HG03521 (cell line): ENCODE results near the gene CD79A.

Experiments
- ATAC-seq: cut with Tn5 transposase; IDR thresholded peaks from one replicate; pipeline ENCODE4 v1.9.1; 2021; ENCODE audit warnings: mild to moderate bottlenecking, moderate library complexity; ENCODE audit not compliant: unreplicated experiment

The CD79A gene

DNA sequence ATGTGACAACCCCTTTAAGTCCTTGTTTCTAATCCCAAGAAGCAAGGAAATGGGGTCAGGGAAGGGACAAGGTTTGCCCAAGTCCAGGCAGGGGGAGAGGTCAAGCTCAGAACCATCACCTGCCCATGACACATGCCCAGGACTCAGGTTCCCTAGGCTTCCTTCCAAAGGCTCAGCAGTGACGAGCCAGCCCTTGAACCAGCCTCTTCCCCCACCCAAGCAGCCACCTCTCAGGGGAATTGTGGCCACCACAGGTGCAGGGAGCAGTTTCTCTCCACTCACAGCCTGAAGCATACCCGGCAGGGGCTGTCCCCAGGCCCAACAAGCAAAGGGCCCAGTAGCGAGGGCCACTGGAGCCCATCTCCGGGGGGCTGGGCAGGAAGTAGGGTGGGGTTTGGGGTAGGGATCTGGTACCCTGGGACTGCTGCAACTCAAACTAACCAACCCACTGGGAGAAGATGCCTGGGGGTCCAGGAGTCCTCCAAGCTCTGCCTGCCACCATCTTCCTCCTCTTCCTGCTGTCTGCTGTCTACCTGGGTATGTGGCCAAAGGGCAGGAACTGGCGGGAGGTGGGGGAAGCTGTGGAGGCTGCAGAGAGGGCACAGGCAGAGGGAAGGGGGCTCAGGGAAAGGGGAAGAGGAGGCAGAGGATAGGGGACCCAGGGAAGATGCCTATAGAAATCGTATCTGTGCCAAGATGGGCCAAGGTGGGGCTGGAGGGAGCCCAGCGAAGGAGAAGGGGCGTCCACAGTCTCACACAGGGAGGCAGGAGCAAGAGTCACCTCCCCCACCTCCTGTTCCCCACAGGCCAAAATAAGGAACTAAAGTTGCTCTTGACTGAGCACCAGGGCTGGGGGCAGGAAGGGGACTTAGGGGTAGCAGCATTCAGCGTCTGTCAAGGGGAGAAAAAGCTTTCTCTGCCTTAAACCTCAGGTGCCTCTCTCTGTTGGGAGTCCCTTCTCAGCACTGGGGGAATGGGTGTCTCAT lies at the start of gene CD79A:
CD79A (plus strand) TSS at position 433 of the 986 bp plus-strand sequence; CDS start at position 459, 26 bp downstream.
- ATAC-seq, result peak; percentile 63

DNA sequence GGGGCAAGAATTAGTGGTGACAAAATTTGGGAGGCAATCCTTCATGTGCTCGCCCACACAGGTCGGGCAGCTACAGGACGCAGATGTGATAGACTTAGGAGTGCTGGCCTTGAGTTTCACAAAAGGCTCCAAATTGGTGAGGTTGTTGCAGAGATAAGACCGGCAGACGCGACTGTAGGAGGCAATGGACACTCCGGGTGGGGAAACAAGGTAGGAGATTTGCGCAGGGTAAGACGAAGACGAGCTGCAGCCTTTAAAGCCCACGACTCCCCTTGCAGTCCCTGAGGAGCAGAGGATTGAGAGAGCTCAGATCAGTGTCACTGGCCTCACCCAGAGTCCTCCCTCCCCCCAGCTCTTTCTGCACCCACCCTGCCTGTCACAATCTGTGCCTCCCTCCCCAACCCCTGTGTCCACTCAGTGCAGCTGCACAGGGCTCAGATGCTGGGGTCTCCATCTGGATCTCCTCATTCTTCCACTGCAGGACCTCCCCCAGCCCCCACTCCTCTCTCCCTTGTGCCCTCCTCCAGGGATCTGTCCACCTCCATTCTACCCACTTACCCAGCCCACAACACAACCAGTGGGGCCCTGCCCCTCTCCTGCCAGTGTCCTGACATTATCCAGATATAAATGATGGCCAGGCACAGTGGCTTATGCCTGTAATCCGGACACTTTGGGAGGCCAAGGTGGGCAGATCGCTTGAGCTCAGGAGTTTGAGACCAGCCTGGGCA lies 38.9 kb upstream of the CD79A start:
- ATAC-seq, result no peak

DNA sequence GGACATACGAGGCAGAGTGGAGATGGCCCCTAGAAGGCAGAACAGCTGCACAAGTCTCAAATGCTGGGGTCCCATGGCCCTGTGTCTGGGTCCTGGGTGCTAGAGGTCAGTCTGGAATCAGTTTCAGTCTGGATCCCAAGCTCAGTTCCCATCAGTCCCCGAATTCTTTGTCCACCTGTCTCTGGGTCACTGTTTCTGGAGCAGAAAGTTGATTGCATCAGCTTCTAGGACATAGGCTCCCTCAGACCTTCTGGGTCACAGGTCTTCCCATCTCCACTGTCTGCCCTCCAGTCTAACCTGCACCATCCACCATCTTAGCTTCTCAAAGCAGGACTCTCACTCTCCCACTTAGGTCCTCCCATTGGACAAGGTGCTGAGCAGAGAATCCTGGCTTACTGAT lies 37.9 kb upstream of the CD79A start:
- no peak for ATAC-seq

DNA sequence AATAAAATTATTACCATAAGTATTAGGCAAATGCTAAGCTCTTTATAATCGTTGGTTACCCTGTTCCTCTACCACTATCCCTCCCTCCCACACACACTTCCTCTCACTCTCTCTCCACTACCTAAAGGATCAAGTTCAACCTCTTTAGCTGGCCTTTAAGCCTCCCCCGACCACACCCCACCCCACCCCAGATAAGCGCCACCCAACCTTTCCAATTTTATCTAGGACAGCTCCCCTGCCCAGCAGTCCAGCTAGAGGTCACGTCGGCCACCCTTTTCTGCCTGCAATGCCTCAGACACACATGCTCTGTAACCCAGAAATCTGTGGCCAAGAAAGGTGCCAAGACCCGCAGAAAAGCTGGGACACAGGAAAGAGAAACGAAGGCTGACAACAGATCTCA lies 33.7 kb upstream of the CD79A start:
- ATAC-seq, result no peak

DNA sequence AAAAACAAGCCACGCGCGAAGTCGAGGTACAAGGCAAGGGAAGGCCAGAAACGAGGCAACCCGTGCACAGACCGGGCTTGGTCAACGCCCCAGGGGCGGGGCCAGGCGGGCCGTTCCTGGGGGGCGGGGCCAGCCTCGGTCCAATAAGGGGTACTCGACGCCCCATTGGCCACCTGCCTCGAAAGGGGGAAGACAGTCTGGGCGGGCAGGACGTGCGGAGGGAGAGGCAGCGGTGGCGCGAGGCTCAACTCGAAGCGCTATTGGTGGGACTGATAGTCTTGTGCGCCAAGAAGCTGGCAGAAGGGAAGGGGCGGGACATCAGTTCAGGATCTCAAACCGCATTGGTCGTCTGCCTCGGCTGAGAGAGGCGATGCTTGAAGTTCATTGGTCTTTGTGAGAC lies 32.5 kb upstream of the CD79A start, which contains the start of gene LYPD4:
LYPD4 (minus strand) TSS at position 83 of the 400 bp plus-strand sequence. CDS start 5,398 bp downstream, outside the sequence.
- ATAC-seq, result no peak

DNA sequence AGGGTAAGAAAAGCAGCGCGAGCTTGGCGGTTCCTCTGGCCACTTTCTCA lies 32.3 kb upstream of the CD79A start, which contains the start of gene DMRTC2:
DMRTC2 (plus strand) TSS at position 42 of the 50 bp plus-strand sequence. CDS start 2,387 bp downstream, outside the sequence.
- ATAC-seq, result no peak

DNA sequence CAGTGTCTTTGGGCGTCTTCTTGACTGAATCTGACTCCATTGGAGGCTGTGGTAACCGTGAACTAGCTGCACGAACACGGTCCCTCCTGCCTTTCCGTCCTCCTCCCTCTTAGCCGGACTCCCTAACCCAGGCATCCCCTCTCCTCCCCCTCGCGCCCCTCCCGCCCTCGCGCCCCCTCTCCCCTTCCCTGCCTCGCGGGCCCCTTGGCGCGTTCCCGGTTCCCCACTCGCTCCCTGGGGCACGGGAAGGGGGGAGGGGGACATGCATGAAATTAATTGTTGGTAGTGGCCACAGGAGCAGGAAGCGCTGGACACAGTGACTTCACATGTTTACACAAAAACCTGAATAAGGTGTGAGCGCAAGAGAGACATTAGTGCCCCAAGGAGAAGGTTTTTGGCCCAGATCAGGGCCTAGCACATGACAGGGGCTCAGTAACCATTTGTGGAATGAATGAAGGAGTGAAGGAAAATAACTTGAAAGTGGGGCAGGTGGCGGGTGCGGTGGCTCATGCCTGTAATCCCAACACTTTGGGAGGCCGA lies 32.0 kb upstream of the CD79A start:
- ATAC-seq, result no peak

DNA sequence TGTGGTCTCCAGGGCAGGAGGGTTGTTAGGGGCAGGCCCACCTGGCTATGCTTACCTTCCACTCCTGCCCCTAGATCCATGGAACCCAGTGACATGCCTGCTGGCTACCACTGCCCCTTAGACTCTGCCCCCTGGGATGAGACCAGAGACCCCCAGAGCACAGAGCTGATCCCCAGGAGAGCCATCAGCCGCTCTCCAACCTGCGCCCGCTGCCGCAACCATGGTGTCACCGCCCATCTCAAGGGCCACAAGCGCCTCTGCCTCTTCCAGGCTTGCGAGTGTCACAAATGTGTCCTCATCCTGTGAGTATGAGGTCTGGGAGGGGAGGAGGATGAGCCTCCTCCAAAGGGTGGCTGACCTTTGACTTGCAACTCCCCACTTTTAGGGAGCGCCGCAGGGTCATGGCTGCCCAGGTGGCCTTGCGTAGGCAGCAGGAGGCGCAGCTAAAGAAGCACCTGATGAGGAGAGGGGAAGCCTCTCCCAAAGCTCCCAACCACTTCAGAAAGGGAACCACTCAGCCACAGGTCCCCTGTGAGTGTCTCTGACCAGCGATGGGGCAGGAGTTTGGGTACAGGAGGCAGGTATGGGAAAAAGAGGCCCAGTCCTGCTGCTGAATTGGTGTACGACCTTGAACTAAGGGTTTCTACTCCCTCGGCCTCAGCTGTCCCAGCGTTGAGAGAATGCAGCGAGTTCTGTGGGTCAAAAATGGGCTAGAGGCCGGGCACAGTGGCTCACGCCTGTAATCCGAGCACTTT lies 29.6 kb upstream of the CD79A start:
- ATAC-seq, result no peak

DNA sequence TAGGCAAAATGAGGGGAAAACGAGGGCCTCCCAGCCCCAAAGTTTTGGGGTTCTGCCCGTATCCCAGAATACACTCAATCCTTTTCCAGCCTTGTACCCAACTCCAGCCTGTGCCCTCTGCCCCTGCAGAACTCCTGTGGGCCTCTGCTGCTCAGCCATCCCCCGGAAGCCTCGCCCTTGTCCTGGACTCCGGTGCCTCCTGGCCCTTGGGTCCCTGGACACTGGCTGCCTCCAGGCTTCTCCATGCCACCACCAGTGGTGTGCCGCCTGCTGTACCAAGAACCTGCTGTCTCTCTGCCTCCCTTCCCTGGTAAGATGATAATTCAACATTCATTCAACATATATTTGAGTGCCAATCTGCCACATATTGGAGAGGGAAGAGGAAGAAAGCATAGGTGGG lies 28.4 kb upstream of the CD79A start:
- no peak for ATAC-seq

DNA sequence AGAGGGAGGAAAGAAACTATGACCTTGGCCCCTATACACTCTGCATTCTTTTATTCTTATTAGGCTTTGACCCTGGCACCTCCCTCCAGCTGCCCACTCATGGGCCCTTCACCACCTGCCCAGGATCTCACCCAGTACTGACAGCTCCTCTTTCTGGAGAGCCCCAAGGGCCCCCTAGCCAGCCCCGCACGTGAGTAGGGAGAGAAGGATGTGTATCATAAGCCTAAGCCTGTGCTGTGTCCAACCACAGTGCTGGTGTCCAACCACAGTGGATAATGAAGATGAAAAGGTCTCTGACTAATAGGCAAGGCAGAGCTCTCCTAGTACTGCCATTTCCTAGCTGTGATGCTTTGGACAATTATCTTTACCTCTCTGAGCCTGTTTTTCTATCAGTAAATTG lies 28.0 kb upstream of the CD79A start:
- no peak for ATAC-seq

DNA sequence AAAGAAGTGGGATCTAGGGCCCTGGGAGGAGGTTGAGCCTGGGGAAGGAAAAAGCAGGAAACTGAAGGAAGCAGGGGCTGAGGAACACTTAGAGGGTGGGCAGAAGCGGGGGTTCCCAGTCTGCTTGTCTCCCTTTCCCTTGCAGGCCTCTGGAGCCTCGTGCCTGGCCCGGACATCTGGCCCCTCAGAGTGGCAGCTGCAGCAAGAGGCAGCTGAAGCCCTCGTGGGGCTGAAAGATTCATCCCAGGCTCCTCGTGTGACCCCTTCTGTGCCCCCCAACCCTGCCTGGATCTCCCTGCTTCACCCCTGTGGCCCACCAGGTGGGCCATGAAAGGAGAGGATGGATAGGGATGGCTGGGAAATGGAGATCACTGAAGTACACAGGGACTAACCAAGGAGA lies 26.7 kb upstream of the CD79A start:
- ATAC-seq, result no peak

DNA sequence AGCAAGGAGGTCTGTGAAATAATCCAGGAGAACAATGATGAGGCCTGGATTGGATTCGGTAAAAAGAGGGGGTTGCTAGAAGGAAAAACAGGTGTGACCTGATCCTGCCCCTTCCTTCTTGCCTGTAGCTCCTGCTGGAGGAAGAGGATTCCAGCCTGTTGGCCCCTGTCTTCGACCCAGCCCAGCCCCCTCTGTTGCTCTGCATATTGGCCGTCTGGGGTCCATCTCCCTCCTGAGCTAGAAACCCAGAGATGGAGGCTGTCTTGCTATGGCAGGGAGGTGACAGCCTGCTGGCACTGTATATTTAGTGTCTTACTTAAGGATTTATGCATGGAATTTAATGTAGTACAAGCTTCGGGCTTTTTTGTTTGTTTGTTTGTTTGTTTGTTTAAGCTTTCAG lies 25.6 kb upstream of the CD79A start:
- no peak for ATAC-seq

DNA sequence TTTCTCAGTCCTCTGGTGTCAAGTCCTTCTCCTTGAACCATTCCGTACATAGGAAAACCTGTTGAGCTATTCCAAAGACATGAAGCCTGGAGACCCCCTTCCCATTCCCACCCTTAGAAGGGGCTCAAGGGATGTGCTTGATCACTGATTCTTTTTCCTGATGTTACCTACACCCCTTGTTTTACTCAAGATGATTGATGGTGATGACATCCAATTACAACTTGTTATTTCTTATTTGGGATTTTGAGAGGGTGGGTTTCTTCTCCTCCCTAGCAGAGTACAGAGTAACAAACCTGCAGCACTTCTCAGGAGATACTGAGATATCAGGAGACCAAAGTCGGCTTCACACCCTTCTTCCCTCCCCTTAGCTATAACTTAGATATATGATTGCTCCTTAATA lies 23.7 kb upstream of the CD79A start:
- ATAC-seq, result no peak

DNA sequence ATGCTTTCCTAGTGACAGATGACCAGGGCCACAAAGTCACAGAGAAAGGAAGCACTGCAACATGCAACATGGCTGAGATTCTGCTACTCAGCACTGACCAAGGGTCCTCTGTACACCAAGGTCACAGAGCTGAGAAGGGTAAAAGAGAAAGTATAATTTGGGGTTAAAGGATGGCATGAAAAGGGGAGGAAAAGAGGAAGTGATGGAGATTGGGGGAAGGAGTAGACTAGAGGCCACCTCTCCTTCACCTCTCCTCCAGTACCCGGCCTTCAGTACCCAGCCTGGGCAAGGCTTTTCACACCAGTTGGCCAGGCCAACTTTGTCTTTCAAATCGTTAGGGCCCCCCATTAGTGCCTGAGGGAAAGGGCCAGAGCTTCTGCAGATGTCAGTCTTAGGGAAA lies 23.3 kb upstream of the CD79A start:
- ATAC-seq, result no peak

DNA sequence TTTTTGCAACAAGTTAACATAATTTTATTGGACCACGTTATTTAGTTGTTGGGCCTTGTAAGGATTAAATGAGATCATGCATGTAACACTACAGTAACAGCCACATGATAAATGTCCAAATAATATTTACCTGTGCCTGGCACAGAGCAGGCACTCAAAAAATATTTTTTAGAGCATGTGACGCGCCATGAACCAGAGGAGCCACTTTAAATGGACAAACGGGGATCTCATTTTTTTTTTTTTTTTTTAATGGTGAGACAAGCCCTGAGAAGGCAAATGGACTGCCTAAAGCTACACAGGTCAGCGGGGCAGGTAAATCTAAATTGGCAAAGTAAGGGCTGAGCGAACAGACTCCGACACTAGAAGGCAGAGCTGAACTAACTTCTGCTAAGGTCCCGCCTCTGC lies 17.9 kb upstream of the CD79A start:
- no peak for ATAC-seq

DNA sequence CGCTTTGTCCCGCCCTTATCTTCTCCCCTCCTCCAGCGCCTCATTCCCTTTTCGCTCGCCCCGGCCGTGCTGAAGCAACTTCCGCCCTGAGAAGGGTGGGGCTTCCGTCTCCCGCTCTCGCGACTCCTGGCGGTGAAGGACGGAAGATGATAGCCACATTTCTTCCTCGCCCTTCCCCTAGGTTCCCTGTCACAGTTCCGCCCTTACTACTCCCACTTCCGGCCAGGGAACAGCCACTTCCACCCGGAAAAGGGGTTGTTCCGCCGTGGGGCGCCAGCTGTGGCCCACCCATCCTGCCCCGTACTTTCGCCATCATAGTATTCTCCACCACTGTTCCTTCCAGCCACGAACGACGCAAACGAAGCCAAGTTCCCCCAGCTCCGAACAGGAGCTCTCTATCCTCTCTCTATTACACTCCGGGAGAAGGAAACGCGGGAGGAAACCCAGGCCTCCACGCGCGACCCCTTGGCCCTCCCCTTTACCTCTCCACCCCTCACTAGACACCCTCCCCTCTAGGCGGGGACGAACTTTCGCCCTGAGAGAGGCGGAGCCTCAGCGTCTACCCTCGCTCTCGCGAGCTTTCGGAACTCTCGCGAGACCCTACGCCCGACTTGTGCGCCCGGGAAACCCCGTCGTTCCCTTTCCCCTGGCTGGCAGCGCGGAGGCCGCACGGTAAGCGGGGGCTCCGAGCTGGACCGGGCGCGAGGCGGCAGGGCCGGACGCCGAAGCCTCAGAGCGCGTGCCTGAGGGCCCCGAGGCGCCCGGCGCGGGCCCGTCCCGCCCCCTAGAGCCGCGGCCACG lies 17.3 kb upstream of the CD79A start, which contains the start of gene RPS19:
RPS19 (plus strand) TSS at position 638 of the 801 bp plus-strand sequence. CDS start 520 bp downstream, outside the sequence.
- peak; percentile 78 for ATAC-seq

DNA sequence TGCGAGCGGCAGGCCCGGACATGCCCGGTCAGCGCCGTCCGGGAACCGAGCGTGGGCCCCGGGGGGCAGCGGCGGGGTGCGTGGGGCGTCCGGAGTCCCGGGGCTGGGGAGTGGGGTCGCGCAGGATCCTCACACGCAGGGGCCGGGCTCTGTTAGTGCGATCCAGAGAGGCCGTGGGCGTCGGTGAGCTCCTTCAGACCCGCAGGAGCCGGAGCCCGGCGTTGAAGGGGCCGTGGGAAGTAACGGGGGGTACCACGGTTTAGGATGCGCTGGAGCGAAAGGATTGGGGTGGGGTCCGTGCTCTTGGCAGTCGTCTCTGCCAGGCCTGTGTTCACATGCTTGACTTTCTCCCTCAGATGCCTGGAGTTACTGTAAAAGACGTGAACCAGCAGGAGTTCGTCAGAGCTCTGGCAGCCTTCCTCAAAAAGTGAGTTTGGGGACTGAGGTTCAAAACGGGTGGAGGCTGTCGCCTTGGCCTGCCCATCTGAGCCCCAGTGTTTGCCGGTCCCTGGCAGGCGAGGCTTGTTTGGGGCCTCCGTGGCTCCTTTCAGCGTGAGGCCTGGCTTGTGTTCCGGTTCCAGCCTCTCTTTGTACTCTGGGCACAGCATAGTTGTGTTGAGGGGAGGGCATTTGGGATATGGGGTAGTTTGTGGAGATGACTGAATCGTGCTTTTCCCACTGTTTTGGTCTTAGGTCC lies 16.5 kb upstream of the CD79A start:
- no peak for ATAC-seq

DNA sequence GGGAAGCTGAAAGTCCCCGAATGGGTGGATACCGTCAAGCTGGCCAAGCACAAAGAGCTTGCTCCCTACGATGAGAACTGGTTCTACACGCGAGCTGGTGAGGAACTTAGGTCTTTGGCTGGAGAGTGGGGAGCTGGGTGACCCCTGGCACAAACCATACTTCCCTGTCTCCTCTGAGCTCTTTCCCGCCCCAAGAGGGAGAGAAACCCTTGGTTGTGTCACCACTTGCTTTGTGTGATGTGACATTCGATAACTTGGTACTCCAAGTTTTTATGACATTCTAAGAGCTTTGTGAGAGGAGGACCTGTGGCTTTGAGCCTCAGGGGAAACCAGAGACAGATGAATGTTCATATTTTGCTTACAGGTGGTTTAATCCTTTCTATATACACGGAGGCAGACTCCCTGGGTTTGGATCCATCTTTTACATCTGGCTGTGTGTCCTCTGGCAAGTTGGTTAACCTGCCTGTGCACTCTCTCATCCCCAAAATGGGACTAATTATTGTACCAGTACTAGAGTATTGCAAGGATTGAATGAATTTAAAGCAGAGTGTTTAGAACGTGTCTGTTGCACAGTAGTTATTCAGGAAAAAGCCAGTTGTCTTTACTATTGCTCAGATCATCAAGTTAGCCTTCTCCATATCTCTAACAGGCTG lies 15.8 kb upstream of the CD79A start:
- no peak for ATAC-seq

DNA sequence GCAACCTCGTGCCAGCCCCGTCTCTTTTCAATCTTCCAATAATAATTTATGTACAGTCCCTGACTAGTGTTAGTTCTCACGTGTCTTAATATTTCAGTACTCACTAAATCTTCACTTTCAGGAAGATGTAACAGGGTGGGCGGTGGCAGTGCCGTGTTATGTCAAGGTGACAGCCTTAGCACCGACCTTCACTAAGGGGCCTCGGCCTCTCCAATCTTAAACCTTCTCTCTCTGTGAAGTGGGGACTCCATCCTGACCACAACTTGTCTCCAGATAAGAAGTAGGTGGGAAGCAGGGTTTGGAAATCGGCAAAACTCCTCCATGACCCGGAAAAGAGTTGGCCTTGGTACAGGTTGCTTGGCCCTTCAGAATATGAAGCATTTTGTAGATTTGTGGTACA lies 15.2 kb upstream of the CD79A start:
- no peak for ATAC-seq
